Mesenchymal stem cell (in vitro differentiated cells and primary cell): ENCODE measurements around the gene CBX3.
"Not testable (repeated sequence)": the region's sequence is repeated elsewhere in the genome, so short reads cannot be mapped to it uniquely, and the experiment has no call there.

Source experiments
- DNase-seq: peaks from one replicate; pipeline ENCODE4 v3.0.0-alpha.2; 2013
- H2AFZ ChIP-seq: one replicate; pipeline ENCODE4 v1.6.1; 2013; ENCODE audit warnings: low read depth, mild to moderate bottlenecking, control low read depth, inconsistent platforms, low read length, moderate library complexity
- H2AK5ac ChIP-seq: 2 replicates; pipeline ENCODE4 v1.6.1; 2013; ENCODE audit warnings: low read length, moderate library complexity, mild to moderate bottlenecking, inconsistent platforms; ENCODE audit not compliant: severe bottlenecking
- H2BK120ac ChIP-seq: one replicate; pipeline ENCODE4 v1.6.1; 2013; ENCODE audit warnings: low read depth, mild to moderate bottlenecking, inconsistent platforms, low read length, moderate library complexity
- H2BK12ac ChIP-seq, 2 experiments: one replicate each; pipeline ENCODE4 v1.6.1; 2013; ENCODE audit warnings: inconsistent platforms in 2 of 2, low read length in 2 of 2, mild to moderate bottlenecking in 2 of 2, moderate library complexity in 2 of 2, control low read depth in 1 of 2
- H2BK15ac ChIP-seq: one replicate; pipeline ENCODE4 v1.6.1; 2013; ENCODE audit warnings: mild to moderate bottlenecking, low read depth, inconsistent platforms; ENCODE audit not compliant: poor library complexity, severe bottlenecking
- H2BK5ac ChIP-seq: 2 replicates; pipeline ENCODE4 v1.6.1; 2013; ENCODE audit warnings: low read depth, mild to moderate bottlenecking, low read length, control low read depth, inconsistent platforms; ENCODE audit not compliant: poor library complexity, severe bottlenecking
- H3K14ac ChIP-seq, 2 experiments: one replicate each; pipeline ENCODE4 v1.6.1; 2013; ENCODE audit warnings: inconsistent platforms in 2 of 2, low read length in 2 of 2, control low read depth in 1 of 2, mild to moderate bottlenecking in 1 of 2, moderate library complexity in 1 of 2
- H3K18ac ChIP-seq, 2 experiments: one replicate each; pipeline ENCODE4 v1.6.1; 2013; ENCODE audit warnings: inconsistent platforms in 2 of 2, low read length in 2 of 2, control low read depth in 1 of 2, low read depth in 1 of 2, mild to moderate bottlenecking in 1 of 2
- H3K23ac ChIP-seq, 2 experiments: one replicate each; pipeline ENCODE4 v1.6.1; 2013; ENCODE audit warnings: inconsistent platforms in 2 of 2, low read length in 2 of 2, mild to moderate bottlenecking in 2 of 2, moderate library complexity in 2 of 2, control low read depth in 1 of 2
- H3K27ac ChIP-seq: 2 replicates; pipeline ENCODE4 v1.5.1; 2013; ENCODE audit warnings: mild to moderate bottlenecking, moderate library complexity, low read length, control low read depth, inconsistent platforms; ENCODE audit not compliant: poor library complexity, severe bottlenecking
- H3K27me3 ChIP-seq, 2 experiments: 2 replicates each; pipeline versions ENCODE4 v1.6.1 to v1.7.0; 2013; ENCODE audit warnings: low read length in 2 of 2, mild to moderate bottlenecking in 2 of 2, moderate library complexity in 2 of 2, control low read depth in 1 of 2, inconsistent platforms in 1 of 2; ENCODE audit not compliant: control insufficient read depth in 1 of 2, insufficient read depth in 1 of 2
- H3K36me3 ChIP-seq, 2 experiments: 2 replicates each; pipeline versions ENCODE4 v1.6.1 to v1.7.0; 2013; ENCODE audit warnings: low read length in 2 of 2, control low read depth in 1 of 2, inconsistent platforms in 1 of 2, low read depth in 1 of 2, mild to moderate bottlenecking in 1 of 2; ENCODE audit not compliant: insufficient read depth in 2 of 2, control insufficient read depth in 1 of 2
- H3K4ac ChIP-seq, 2 experiments: one replicate each; pipeline ENCODE4 v1.6.1; 2013; ENCODE audit warnings: inconsistent platforms in 2 of 2, low read length in 2 of 2, mild to moderate bottlenecking in 2 of 2, moderate library complexity in 2 of 2, control low read depth in 1 of 2, low read depth in 1 of 2
- H3K4me1 ChIP-seq: 2 replicates; pipeline ENCODE4 v1.6.1; 2013; ENCODE audit warnings: low read depth, low read length, control low read depth; ENCODE audit not compliant: control insufficient read depth, insufficient read depth
- H3K4me2 ChIP-seq: 2 replicates; pipeline ENCODE4 v1.6.1; 2013; ENCODE audit warnings: low read length, mild to moderate bottlenecking, inconsistent platforms; ENCODE audit not compliant: poor library complexity, severe bottlenecking
- H3K4me3 ChIP-seq, 2 experiments: 2 replicates each; pipeline versions ENCODE4 v1.5.1 to v1.7.0; 2013; ENCODE audit warnings: low read length in 2 of 2, mild to moderate bottlenecking in 2 of 2, control low read depth in 1 of 2, low read depth in 1 of 2; ENCODE audit not compliant: insufficient read depth in 1 of 2
- H3K79me1 ChIP-seq: replicated peaks from 2 replicates; pipeline ENCODE4 v1.6.1; 2013; ENCODE audit warnings: mild to moderate bottlenecking, control low read depth, low read length, inconsistent platforms; ENCODE audit not compliant: poor library complexity, severe bottlenecking
- H3K9ac ChIP-seq: 2 replicates; pipeline ENCODE4 v1.7.0; 2013; ENCODE audit warnings: mild to moderate bottlenecking, low read length, moderate library complexity
- H3K9me3 ChIP-seq: 2 replicates; pipeline ENCODE4 v1.7.0; 2013; ENCODE audit warnings: mild to moderate bottlenecking, low read length; ENCODE audit not compliant: control insufficient read depth
- H4K8ac ChIP-seq: one replicate; pipeline ENCODE4 v1.6.1; 2013; ENCODE audit warnings: inconsistent platforms, mild to moderate bottlenecking, low read length, moderate library complexity
- H4K91ac ChIP-seq: one replicate; pipeline ENCODE4 v1.6.1; 2013; ENCODE audit warnings: mild to moderate bottlenecking, low read length, inconsistent platforms
- WGBS: methylation state at CpG from one replicate; pipeline ENCODE4 v1.1.7; 2013; ENCODE audit warnings: mixed read lengths; 5-methylcytosine and 5-hydroxymethylcytosine counted together

The CBX3 gene

GRCh38 chr7:26191974-26192479 lies 9.5 kb upstream of the CBX3 start:
- Histone ChIP-seq H2AFZ (no peak overlapping the region), H2BK12ac (no peak overlapping the region), H3K4me2 (no peak overlapping the region), H3K23ac (no peak overlapping the region), H3K36me3 (peaks cover 15 to 99% of the 10 kb centered on the region in 2 experiments), H3K4me1 (peaks cover 9% of the 10 kb centered on the region), H3K4ac (no peak overlapping the region), H3K27ac (no peak overlapping the region), H3K27me3 (no peaks in the 10 kb centered on the region), H2BK120ac (no peak overlapping the region), H3K4me3 (no peak overlapping the region), H3K18ac (no peak overlapping the region), H3K9me3 (no peaks in the 10 kb centered on the region), H4K91ac (no peak overlapping the region), H3K14ac (no peak overlapping the region), H2BK15ac (no peak overlapping the region), H2BK5ac (no peak overlapping the region), H3K79me1 (peaks cover 1% of the 10 kb centered on the region), H3K9ac (peak overlapping the region; percentile 18), H4K8ac (no peak overlapping the region), H2AK5ac (no peak overlapping the region)
- DNase-seq, result no peak
- 83% methylated on average over 1 of the region's 1 CpG for WGBS

DNA sequence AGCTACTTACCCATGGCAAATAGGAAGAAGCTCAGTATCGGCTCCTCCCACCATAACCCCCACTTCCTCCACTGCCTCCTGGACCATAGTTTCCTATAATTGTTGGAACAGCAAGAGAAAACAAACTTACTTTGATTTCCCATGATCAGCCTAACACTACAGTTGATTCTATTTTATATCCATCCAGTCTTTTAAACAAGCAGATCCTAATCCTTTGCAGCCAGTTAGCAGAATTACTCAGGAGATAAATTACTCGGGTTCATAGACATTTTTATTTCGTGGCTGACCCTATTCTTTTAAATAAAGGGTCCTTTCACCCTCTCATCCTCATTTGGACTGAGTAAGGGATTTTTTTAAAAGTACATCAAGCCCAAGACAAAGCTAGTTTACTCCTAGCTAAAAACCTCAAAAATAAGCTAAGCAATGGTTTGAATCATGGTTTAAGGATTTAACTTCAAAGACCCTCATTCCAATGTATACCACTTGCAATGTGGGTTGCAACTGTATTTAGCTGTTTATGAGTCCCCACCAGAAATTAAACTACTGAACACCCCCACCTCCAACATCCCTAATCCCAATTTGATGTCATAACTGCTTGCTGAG lies 9.0 kb upstream of the CBX3 start:
- Histone ChIP-seq H3K36me3 (peaks cover 14 to 99% of the 10 kb centered on the region in 2 experiments), H2BK12ac (no peak overlapping the region), H3K27ac (no peak overlapping the region), H3K27me3 (no peaks in the 10 kb centered on the region), H3K14ac (no peak overlapping the region), H3K23ac (no peak overlapping the region), H3K18ac (no peak overlapping the region), H3K9me3 (no peaks in the 10 kb centered on the region), H2BK5ac (no peak overlapping the region), H4K8ac (no peak overlapping the region), H2BK120ac (no peak overlapping the region), H3K4me3 (no peak overlapping the region), H3K4ac (no peak overlapping the region), H2BK15ac (no peak overlapping the region), H4K91ac (no peak overlapping the region), H2AFZ (no peak overlapping the region), H3K4me2 (no peak overlapping the region), H3K4me1 (peaks cover 9% of the 10 kb centered on the region), H3K79me1 (no peaks in the 10 kb centered on the region), H2AK5ac (no peak overlapping the region), H3K9ac (peak overlapping the region; percentile 18)
- WGBS, result 96% methylated on average over 2 of the region's 3 CpGs
- DNase-seq, result no peak

GRCh38 chr7:26193432-26194207 lies 7.9 kb upstream of the CBX3 start:
- H3K79me1 ChIP-seq, result no peaks in the 10 kb centered on the region
- H2AK5ac ChIP-seq, result no peak overlapping the region
- H3K4me1 ChIP-seq, result peaks cover 9% of the 10 kb centered on the region
- H3K4ac ChIP-seq, result no peak overlapping the region
- 94% methylated on average over 8 of the region's 8 CpGs for WGBS
- no peak overlapping the region for H2BK120ac ChIP-seq
- no peak overlapping the region for H2BK5ac ChIP-seq
- no peak overlapping the region for H2AFZ ChIP-seq
- H3K9me3 ChIP-seq, result no peaks in the 10 kb centered on the region
- H3K27ac ChIP-seq, result no peak overlapping the region
- no peak for DNase-seq
- H3K27me3 ChIP-seq, result no peaks in the 10 kb centered on the region
- H2BK12ac ChIP-seq, result no peak overlapping the region
- H3K4me2 ChIP-seq, result no peak overlapping the region
- H3K23ac ChIP-seq, result no peak overlapping the region
- no peak overlapping the region for H2BK15ac ChIP-seq
- peak overlapping the region; percentile 18 for H3K9ac ChIP-seq
- peak overlapping the region in 1 of 2 experiments; percentile 21 for H3K18ac ChIP-seq
- H4K8ac ChIP-seq, result no peak overlapping the region
- no peak overlapping the region for H4K91ac ChIP-seq
- H3K36me3 ChIP-seq, result peaks cover 10 to 95% of the 10 kb centered on the region in 2 experiments
- no peak overlapping the region for H3K4me3 ChIP-seq
- no peak overlapping the region for H3K14ac ChIP-seq

DNA sequence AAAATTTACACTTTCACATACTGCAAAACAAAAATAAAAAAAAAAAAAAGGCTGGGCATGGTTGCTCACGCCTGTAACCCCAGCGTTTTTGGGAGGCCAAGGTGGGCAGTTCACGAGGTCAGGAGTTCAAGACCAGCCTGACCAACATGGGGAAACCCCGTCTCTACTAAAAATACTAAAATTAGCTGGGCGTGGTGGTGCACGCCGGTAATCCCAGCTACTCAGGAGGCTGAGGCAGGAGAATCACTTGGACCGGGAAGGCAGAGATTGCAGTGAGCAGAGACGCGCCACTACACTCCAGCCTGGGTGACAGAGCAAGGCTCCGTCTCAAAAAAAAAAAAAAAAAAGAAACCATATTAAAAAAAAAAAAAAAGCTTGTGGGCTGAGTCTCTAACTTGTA lies 6.8 kb upstream of the CBX3 start:
- H2AK5ac ChIP-seq, H3K79me1 ChIP-seq, H2BK12ac ChIP-seq, H4K8ac ChIP-seq, H2BK5ac ChIP-seq, H3K14ac ChIP-seq, H2AFZ ChIP-seq, H3K4me3 ChIP-seq, H3K27ac ChIP-seq, H2BK120ac ChIP-seq, H3K23ac ChIP-seq, H2BK15ac ChIP-seq, H3K4me1 ChIP-seq, H3K9me3 ChIP-seq, H3K4ac ChIP-seq, DNase-seq, H3K27me3 ChIP-seq, H3K9ac ChIP-seq, H3K18ac ChIP-seq, H3K4me2 ChIP-seq, H4K91ac ChIP-seq: not testable (repeated sequence)
- WGBS, result 90% methylated on average over 6 of the region's 11 CpGs
- H3K36me3 ChIP-seq, result peaks cover 8 to 88% of the 10 kb centered on the region in 2 experiments
